Adrenal gland (tissue), 12 donors: ENCODE measurements around the gene UNC79. TPM values are rescaled to one million over a fixed set of nuclear protein-coding genes. Genes with fewer than 3 reads are reported as not detected.

Source experiments
- DNase-seq, 7 donors: peaks; one replicate each; pipeline ENCODE4 v3.0.0-alpha.2; 2019 to 2020
- H3K27ac ChIP-seq, 5 donors: fragments of 200-600 bp; sonication (generic) in 4 of 5; 1 replicate in 3 of 5; 2 replicates in 2 of 5; pipeline versions ENCODE4 v1.5.1 to v1.8.0; 2016 to 2020; ENCODE audit warnings: mild to moderate bottlenecking in 1 of 5
- H3K27me3 ChIP-seq: fragments of 200-600 bp; 2 replicates; pipeline ENCODE4 v1.8.0; 2021
- H3K36me3 ChIP-seq, 2 donors: fragments of 200-600 bp; replicated peaks in 1 of 2; 1 replicate in 1 of 2; 2 replicates in 1 of 2; pipeline versions ENCODE4 v1.5.1 to v1.8.0; 2018 to 2022
- H3K4me1 ChIP-seq, 2 donors: fragments of 200-600 bp; replicated peaks in 1 of 2; 1 replicate in 1 of 2; 2 replicates in 1 of 2; pipeline versions ENCODE4 v1.5.1 to v1.8.0; 2018 to 2021
- H3K4me3 ChIP-seq, 4 donors: fragments of 200-600 bp; sonication (generic) in 3 of 4; one replicate each; pipeline ENCODE4 v1.5.1; 2016 to 2018
- H3K9me3 ChIP-seq, 3 donors: fragments of 200-600 bp; sonication (generic) in 1 of 3; replicated peaks in 1 of 3; 1 replicate in 2 of 3; 2 replicates in 1 of 3; pipeline versions ENCODE4 v1.5.1 to v1.8.0; 2016 to 2021
- CTCF ChIP-seq, 6 experiments: fragments of 450-650 bp in 4 of 6; fragments of 200-600 bp in 2 of 6; sonication (generic) in 1 of 6; IDR thresholded peaks; 1 replicate in 5 of 6; 2 replicates in 1 of 6; pipeline versions ENCODE4 v1.5.1 to v1.8.0; 2016 to 2021; ENCODE audit warnings: antibody characterized with exemption in 6 of 6, mild to moderate bottlenecking in 2 of 6, moderate library complexity in 1 of 6
- POLR2A ChIP-seq, 2 donors: fragments of 450-650 bp; IDR thresholded peaks; one replicate each; pipeline ENCODE4 v1.6.1; 2017; ENCODE audit warnings: antibody characterized with exemption in 2 of 2, mild to moderate bottlenecking in 2 of 2, moderate library complexity in 1 of 2
- WGBS, 4 donors: extraction: QIAGEN DNeasy Blood & Tissue Kit in 2 of 4; methylation state at CpG; one replicate each; pipeline versions ENCODE4 v1.1.5 to v1.1.7; 2013 to 2017; 5-methylcytosine and 5-hydroxymethylcytosine counted together
- intact Hi-C, 2 donors: fragments of 100-400 bp; cut with DNase I; formaldehyde crosslinking; loops; one replicate each; pipeline versions ENCODE4 v1.14.1 to v1.15.0; 2022 to 2023
- polyA plus RNA-seq, 3 donors: library from polyadenylated mRNA; stranded (reverse); fragments of 200-250 nt in 2 of 3; fragments of 350-450 nt in 1 of 3; fragmentation: Illumina TruSeq in 1 of 3; extraction: RNeasy Lipid Tissue Mini Kit (QIAGEN cat#74804) in 1 of 3; gene quantifications; one replicate each; pipeline ENCODE4 v1.2.3, GENCODE V29; 2013 to 2014
- total RNA-seq, 9 donors: library from RNA; depleted of rRNA in 4 of 9; stranded (reverse); fragments of >200 nt in 4 of 9; fragments of 120-200 nt in 1 of 9; fragmentation: NEBNext Ultra II Directional in 1 of 9; extraction: Animal tissue kit (Norgen Biotek cat#: 25700) in 1 of 9; gene quantifications; one replicate each; pipeline versions ENCODE4 v1.1.0 to v1.2.4, GENCODE V29; 2013 to 2023
- donor health status: healthy with polysubstance abuse.
- donor health status: Bipolar disorder and iron deficiency.
- donor health status: DM: yes; HTN: yes; CAD: no.
- donor health status: DM: no; HTN: no; CAD: no.
- donor health status: DM: no; HTN: no; CAD: no.
- donor health status: DM: yes; HTN: yes; CAD: no.

The UNC79 gene
- total and polyA plus RNA-seq, 12 donors, result 0.09 to 4.3 (median 1.1) TPM

GRCh38 chr14:93582516-93582915 lies 151.8 kb downstream of the UNC79 start:
- H3K9me3 ChIP-seq, result peaks cover 0 to 8% (median 0%) of the 10 kb centered on the region in 3 donors
- H3K27me3 ChIP-seq, result no peaks in the 10 kb centered on the region
- H3K4me1 ChIP-seq, result no peaks in the 10 kb centered on the region
- H3K4me3 ChIP-seq, result no peak overlapping the region
- no peak for TF ChIP-seq CTCF (IDR thresholded peaks at IDR 0.05)
- no peak for TF ChIP-seq POLR2A (IDR thresholded peaks at IDR 0.05)
- DNase-seq, result no peak
- H3K27ac ChIP-seq, result no peak overlapping the region
- 77 to 91% (median 85%) methylated on average over 10 of the region's 10 CpGs for WGBS, 4 donors
- no peaks in the 10 kb centered on the region for H3K36me3 ChIP-seq
- intact Hi-C loops, result no loop called here

- intact Hi-C loops, result no loop called here
- H3K27ac ChIP-seq, result no peak overlapping the region
- no peaks in the 10 kb centered on the region for H3K36me3 ChIP-seq
- no peak for DNase-seq
- H3K4me1 ChIP-seq, result no peaks in the 10 kb centered on the region
- peaks cover 0 to 8% (median 0%) of the 10 kb centered on the region in 3 donors for H3K9me3 ChIP-seq
- H3K27me3 ChIP-seq, result no peaks in the 10 kb centered on the region
- WGBS, 4 donors, result 69 to 74% (median 71%) methylated on average over 3 of the region's 3 CpGs
- no peak overlapping the region for H3K4me3 ChIP-seq
- no peak for TF ChIP-seq CTCF (IDR thresholded peaks at IDR 0.05)
- TF ChIP-seq POLR2A (IDR thresholded peaks at IDR 0.05), result no peak
Observed at GRCh38 chr14:93587330-93587729, 156.6 kb downstream of the UNC79 start.

- intact Hi-C loops, result no loop called here
- H3K27ac ChIP-seq, result no peak overlapping the region
- 82 to 87% (median 84%) methylated on average over 10 of the region's 10 CpGs for WGBS, 4 donors
- H3K27me3 ChIP-seq, result no peaks in the 10 kb centered on the region
- TF ChIP-seq CTCF (IDR thresholded peaks at IDR 0.05) (no peak), POLR2A (IDR thresholded peaks at IDR 0.05) (no peak)
- DNase-seq, result no peak
- peaks cover 0 to 8% (median 0%) of the 10 kb centered on the region in 3 donors for H3K9me3 ChIP-seq
- no peaks in the 10 kb centered on the region for H3K36me3 ChIP-seq
- no peak overlapping the region for H3K4me3 ChIP-seq
- no peaks in the 10 kb centered on the region for H3K4me1 ChIP-seq
Observed at GRCh38 chr14:93591506-93591905, 160.8 kb downstream of the UNC79 start.

GRCh38 chr14:93592786-93593185 lies 162.0 kb downstream of the UNC79 start:
- Histone ChIP-seq H3K4me1 (no peaks in the 10 kb centered on the region), H3K9me3 (no peaks in the 10 kb centered on the region), H3K27me3 (no peaks in the 10 kb centered on the region), H3K4me3 (no peak overlapping the region), H3K27ac (no peak overlapping the region), H3K36me3 (no peaks in the 10 kb centered on the region)
- DNase-seq, result no peak
- 52 to 60% (median 54%) methylated on average over 3 of the region's 3 CpGs for WGBS, 4 donors
- intact Hi-C loops, result no loop called here
- no peak for TF ChIP-seq CTCF (IDR thresholded peaks at IDR 0.05)
- no peak for TF ChIP-seq POLR2A (IDR thresholded peaks at IDR 0.05)
